Skeletal muscle satellite cell (primary cell): Measurements from ENCODE around the gene RGSL1.

Experiments used
- H3K27me3 ChIP-seq: 2 replicates; pipeline ENCODE4 v1.7.0; 2013; ENCODE audit warnings: low read length; ENCODE audit not compliant: control insufficient read depth, insufficient read depth
- H3K36me3 ChIP-seq: 2 replicates; pipeline ENCODE4 v1.7.0; 2013; ENCODE audit warnings: mild to moderate bottlenecking, control low read depth, low read length; ENCODE audit not compliant: insufficient read depth
- H3K4me1 ChIP-seq: 2 replicates; pipeline ENCODE4 v1.7.0; 2013; ENCODE audit warnings: low read length; ENCODE audit not compliant: control insufficient read depth, insufficient read depth
- H3K4me2 ChIP-seq: 2 replicates; pipeline ENCODE4 v1.7.0; 2013; ENCODE audit warnings: mild to moderate bottlenecking, low read length
- H3K4me3 ChIP-seq: 2 replicates; pipeline ENCODE4 v1.7.0; 2013; ENCODE audit warnings: low read length
- H3K9ac ChIP-seq: 2 replicates; pipeline ENCODE4 v1.7.0; 2013; ENCODE audit warnings: mild to moderate bottlenecking, low read depth, low read length, moderate library complexity
- H3K9me3 ChIP-seq: replicated peaks from 2 replicates; pipeline ENCODE4 v1.7.0; 2013; ENCODE audit warnings: mild to moderate bottlenecking, control low read depth, low read length

The RGSL1 gene

DNA sequence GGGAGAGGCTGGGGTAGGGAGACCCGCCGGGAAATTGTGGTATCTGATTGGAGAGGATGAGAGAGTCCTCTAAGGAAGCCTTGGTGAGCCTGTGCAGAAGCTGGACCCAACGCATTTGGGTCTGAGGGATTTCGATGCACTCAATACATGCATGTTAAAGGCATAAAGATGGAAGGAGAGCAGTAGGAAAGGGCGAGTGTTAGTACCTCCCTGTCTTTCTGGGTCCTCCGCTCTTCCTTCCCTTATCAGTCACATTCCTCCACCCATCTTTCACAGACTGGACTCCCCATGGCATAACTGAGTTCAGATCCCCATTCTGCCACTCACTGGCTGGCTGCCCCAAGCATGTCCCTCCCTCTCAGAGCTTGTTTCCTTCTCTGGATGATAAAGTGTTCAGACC is 147.0 kb downstream of the RGSL1 start:
- no peaks in the 10 kb centered on the region for H3K4me1 ChIP-seq
- no peak overlapping the region for H3K9ac ChIP-seq
- no peaks in the 10 kb centered on the region for H3K9me3 ChIP-seq
- H3K4me3 ChIP-seq, result no peak overlapping the region
- H3K4me2 ChIP-seq, result no peak overlapping the region
- peaks cover 26% of the 10 kb centered on the region for H3K27me3 ChIP-seq
- no peaks in the 10 kb centered on the region for H3K36me3 ChIP-seq

DNA sequence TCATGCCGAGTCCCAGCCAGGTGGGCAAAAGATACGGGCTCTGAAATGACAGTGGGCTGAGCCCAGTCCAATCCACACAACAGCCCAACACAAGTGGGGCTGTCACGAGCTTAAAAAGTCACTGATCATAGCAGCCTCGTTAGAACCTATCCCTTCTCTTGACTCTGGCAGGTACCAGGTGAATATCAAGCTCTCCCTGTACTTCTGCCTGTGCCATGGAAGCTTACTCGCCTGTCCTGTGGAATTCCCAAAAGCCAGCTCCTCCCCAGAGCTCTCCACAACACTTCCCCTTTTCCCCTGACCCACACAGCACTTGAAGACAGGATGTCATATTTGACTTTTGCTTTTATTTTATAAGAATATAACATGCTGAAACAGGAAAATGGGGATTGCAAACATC is 148.3 kb downstream of the RGSL1 start:
- H3K27me3 ChIP-seq, result peaks cover 31% of the 10 kb centered on the region
- no peaks in the 10 kb centered on the region for H3K4me1 ChIP-seq
- no peaks in the 10 kb centered on the region for H3K9me3 ChIP-seq
- no peak overlapping the region for H3K4me3 ChIP-seq
- no peak overlapping the region for H3K4me2 ChIP-seq
- H3K36me3 ChIP-seq, result no peaks in the 10 kb centered on the region
- H3K9ac ChIP-seq, result no peak overlapping the region

DNA sequence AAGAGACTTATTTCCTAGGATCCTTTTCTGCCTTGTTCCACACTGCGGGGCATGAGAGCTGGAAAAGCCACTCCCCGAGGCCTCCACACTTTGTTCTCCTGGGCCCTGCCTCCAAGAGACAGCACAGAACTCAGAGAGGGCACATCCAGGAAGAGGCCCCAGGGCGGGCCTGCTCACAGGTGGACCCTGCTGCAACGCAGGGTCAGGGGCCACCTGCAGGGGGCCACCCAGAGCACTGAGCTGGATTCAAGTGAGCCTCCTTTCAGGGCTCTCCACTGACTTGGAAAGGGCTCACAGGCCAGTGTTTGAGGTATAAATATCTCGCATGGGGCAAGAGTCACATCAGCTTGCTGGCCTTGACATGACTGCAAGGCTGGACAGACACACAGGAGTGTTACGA is 149.4 kb downstream of the RGSL1 start:
- Histone ChIP-seq H3K9me3 (no peaks in the 10 kb centered on the region), H3K36me3 (no peaks in the 10 kb centered on the region), H3K9ac (no peak overlapping the region), H3K4me2 (no peak overlapping the region), H3K4me3 (no peak overlapping the region), H3K4me1 (peaks cover 5% of the 10 kb centered on the region), H3K27me3 (peaks cover 35% of the 10 kb centered on the region)

DNA sequence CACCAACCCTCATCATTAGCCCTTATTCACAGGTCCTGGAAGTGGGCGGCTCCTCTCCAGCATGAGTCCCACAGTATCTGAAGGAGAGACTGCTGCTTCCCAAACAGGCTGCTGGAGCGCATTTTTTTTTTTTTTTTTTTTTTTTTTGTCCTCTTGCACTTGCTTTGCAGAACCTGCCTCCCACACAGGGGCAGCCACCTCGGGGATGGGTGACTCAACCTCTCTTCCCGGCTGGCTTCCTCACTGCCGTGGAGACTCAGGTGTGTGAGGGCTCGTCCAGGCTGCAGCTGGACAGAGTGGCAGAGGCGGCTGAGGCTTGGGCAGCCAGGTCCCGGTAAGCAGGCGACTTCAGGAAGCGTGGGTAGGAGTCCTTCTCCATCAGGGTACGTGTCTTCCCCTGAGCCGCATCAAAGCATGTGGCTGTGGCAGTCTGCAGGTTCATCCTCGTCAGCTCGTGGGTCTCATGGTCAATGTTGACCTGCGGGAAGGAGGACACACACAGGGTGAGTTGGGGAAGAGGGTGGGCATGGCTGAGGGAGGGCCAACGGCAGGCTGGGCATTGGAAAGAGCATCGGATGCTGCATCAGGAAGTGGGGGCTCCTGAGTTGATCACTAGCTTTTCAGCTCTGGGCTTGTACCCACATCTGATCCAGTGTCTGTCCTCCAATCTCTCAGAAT is 150.2 kb downstream of the RGSL1 start:
- H3K4me2 ChIP-seq, result no peak overlapping the region
- no peak overlapping the region for H3K9ac ChIP-seq
- no peaks in the 10 kb centered on the region for H3K9me3 ChIP-seq
- no peaks in the 10 kb centered on the region for H3K36me3 ChIP-seq
- peaks cover 42% of the 10 kb centered on the region for H3K27me3 ChIP-seq
- H3K4me3 ChIP-seq, result no peak overlapping the region
- peaks cover 8% of the 10 kb centered on the region for H3K4me1 ChIP-seq

DNA sequence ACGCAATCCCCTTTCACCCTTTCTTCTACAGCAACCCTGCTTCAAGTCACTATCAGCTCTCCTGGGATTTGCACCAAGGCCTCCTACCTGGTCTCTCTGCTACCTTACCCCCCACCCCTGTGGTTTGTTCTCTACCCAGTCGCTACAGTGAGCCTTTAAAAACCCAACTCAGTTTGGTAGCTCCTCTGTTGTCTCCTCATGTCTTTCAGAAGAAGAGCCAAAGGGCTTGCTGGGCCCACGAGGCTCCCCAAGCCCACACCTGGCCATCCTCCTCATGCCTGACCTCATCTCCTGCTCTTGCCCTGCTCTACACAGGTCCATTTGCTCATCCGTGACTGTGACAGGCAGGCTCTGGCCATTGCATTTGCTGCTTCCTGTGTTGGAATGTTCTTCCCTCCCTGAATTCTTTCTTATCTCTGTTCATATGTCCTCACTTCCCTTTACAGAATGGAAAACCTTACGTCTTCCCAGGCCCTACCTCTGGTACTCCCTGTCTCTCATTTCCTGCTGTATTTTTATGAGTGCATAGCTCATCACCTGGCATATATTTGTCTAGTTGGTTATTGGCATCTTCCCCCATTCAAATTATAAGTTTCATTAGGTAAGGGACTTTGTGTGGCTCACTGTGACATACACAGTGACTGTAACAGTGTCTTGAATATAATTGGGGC is 150.9 kb downstream of the RGSL1 start:
- Histone ChIP-seq H3K4me3 (no peak overlapping the region), H3K9ac (no peak overlapping the region), H3K9me3 (no peaks in the 10 kb centered on the region), H3K36me3 (no peaks in the 10 kb centered on the region), H3K4me2 (no peak overlapping the region), H3K4me1 (peaks cover 8% of the 10 kb centered on the region), H3K27me3 (peaks cover 46% of the 10 kb centered on the region)

DNA sequence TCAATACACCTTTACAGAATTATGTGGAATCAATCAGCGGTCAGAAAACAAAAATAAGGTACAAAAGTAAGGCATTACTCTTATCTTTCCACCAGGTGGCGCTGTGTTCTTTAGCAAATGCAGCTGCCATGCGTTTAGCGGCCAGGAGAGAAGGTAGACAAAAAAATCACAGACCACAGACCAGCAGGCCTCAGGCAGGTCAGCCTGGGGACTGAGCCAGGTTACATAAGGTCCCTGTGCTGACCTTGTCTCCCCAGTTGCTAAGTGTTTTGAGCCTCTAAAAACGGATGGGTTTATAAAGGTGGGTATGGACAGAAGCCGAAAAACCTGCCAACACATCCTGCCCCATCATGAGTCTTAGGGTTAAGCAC is 151.5 kb downstream of the RGSL1 start:
- Histone ChIP-seq H3K4me1 (peaks cover 8% of the 10 kb centered on the region), H3K27me3 (peaks cover 46% of the 10 kb centered on the region), H3K9me3 (no peaks in the 10 kb centered on the region), H3K4me3 (no peak overlapping the region), H3K9ac (no peak overlapping the region), H3K36me3 (no peaks in the 10 kb centered on the region), H3K4me2 (no peak overlapping the region)

DNA sequence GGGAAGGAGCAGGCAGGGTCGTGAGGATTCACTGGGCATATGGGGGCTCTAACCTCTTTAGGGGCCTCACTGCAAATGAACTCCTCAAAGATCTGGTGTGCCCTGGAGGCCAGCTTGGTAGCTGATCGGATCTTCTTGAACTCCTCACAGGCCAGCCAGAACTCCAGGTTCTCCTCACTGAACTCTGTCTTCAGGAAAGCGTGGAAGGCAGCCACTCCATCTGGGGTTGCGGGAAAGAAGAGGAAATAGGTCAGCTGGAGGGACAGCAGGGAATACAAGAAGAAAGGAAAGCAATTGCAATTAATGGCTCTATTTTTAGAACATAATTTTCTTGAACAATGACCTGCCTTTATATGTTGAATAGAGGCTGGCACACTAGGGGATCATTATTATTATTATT is 152.0 kb downstream of the RGSL1 start:
- peaks cover 46% of the 10 kb centered on the region for H3K27me3 ChIP-seq
- H3K4me1 ChIP-seq, result peaks cover 8% of the 10 kb centered on the region
- no peak overlapping the region for H3K9ac ChIP-seq
- no peak overlapping the region for H3K4me2 ChIP-seq
- no peaks in the 10 kb centered on the region for H3K9me3 ChIP-seq
- no peaks in the 10 kb centered on the region for H3K36me3 ChIP-seq
- no peak overlapping the region for H3K4me3 ChIP-seq

DNA sequence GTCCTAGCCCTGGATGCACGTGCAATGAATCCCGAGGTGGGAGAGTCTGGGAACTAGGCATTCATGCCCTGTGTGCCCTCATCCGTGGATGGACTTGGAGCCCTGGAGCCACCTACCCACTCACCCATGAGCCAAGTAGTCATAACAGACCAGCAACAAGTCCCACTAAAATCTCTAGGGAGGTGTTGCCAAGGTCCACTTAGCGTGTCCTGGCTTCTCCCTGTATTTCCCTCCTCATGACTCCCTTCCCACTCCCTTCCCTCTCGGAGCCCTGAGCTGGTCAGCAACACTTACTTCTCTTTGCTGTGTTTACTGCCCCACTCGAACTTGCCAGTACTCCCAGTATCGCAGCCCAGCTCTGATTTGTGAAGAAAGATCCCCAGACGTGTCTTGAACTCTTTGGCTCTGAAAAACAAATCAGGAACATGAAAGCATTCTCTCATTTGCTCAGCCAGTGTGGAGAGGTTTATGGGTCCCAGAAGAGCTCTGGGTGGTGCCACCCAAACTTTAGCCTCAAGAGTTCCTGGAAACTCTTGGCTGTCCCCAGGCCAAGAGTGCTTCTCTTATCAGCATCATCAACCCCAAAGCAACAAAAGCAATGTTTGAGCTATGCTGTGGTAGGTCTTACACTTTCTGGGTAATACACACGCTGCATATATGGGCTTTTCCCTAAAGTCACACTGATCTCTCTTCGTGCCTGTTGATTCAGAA is 153.1 kb downstream of the RGSL1 start:
- Histone ChIP-seq H3K36me3 (no peaks in the 10 kb centered on the region), H3K4me3 (no peak overlapping the region)

DNA sequence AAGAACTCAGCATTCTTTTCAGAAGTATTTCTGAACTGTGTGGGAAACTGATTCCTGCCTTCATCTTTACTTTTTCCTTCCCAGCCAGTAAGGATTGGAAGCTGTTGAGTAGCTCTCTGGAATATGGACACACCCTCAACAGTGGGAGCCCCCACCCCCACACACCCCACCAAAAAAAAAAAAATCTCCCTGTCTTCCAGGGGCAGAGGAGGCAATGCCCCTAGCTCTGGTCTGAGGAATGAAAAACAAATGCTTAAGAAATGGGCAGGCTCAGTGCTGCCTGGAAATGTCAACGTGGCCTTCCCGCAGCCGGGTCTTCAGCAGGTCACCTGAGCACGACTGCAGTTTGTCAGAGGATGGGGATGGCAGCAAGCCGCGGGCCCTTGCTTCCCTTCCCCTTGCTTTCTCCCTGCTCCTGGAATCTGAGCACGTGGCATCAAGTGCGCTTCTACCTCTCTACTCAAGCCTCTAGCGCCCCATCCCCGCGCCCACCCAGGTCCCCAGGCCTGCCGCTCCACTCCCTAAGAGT is 153.8 kb downstream of the RGSL1 start:
- H3K4me3 ChIP-seq, result peak overlapping the region; percentile 51
- H3K36me3 ChIP-seq, result no peaks in the 10 kb centered on the region
- peaks cover 8% of the 10 kb centered on the region for H3K4me1 ChIP-seq
- peak overlapping the region; percentile 72 for H3K4me2 ChIP-seq
- H3K9me3 ChIP-seq, result no peaks in the 10 kb centered on the region
- no peak overlapping the region for H3K9ac ChIP-seq
- peaks cover 55% of the 10 kb centered on the region for H3K27me3 ChIP-seq

More for the DNA sequence above, 153.1 kb downstream of the RGSL1 start:
- no peaks in the 10 kb centered on the region for H3K9me3 ChIP-seq
- H3K4me2 ChIP-seq, result no peak overlapping the region
- peaks cover 48% of the 10 kb centered on the region for H3K27me3 ChIP-seq
- H3K9ac ChIP-seq, result no peak overlapping the region
- peaks cover 8% of the 10 kb centered on the region for H3K4me1 ChIP-seq

DNA sequence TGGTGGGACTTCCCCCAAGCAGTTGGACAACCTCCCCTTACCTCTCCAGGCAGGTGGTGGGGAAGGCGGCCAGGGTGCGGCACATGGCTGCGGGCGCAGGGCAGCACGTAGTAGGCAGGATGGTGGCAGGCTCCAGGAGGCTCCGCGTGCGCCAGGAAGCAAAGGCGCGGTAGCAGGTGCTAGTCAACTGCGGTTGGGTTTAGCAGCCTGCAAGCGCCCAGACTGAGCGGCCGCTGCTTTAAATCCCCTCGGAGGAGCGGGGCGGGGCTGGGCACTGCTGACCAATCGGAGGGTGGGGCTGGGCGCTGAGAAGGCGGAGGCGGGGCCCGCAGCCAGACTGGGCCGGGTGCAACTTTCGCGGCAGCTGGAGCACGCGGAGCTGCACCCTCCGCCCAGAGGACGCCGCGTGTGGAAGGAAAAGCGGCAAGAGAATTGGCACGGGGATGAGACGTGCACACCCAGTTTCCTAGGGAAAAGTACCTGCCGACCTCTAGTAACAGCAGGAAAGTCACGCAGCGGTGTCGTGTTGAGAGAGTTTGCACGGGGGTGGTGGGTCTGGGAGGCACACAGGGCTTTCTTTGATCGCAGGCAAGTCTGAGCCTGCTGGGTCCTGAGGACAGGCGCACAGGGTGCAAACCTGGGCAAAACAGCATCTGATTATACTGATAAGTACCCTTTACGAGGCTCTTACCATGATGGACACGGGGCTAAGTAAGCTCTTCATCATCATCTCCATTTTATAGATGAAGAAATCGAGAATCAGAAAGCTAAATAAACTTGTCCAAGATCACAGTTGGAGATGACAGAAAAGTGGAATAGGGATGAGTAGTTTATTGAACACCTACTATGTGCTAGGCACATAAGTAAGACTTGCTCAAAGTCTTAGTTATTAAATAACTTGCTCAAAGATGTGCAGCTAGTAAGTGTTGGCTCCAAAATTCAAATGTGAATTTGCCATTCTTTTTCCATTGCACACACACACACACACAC is 154.5 kb downstream of the RGSL1 start, which contains the start of gene RGS16:
Gene RGS16 (minus strand): TSS at position 215 of the 990 bp plus-strand sequence. CDS start 130 bp downstream, at position 85.
- H3K27me3 ChIP-seq, result peaks cover 56% of the 10 kb centered on the region
- no peak within 1 kb of the TSS for H3K9ac ChIP-seq
- peaks cover 8% of the 10 kb centered on the region for H3K4me1 ChIP-seq

More for the DNA sequence above, 154.5 kb downstream of the RGSL1 start, which contains the start of gene RGS16:
- Histone ChIP-seq H3K36me3 (no peaks in the 10 kb centered on the region), H3K4me2 (peak within 1 kb of the TSS; percentile 72), H3K9me3 (no peaks in the 10 kb centered on the region), H3K4me3 (peak within 1 kb of the TSS; percentile 51)
